ENCODE results near the gene IGSF9.

- TF ChIP-seq MLX (CRISPR knock-in tag; IDR thresholded peaks at IDR 0.05) = no peak
- TF ChIP-seq ESRRA (CRISPR knock-in tag; IDR thresholded peaks at IDR 0.05; ENCODE audit: low read depth) = no peak
- TF ChIP-seq MED1 (CRISPR knock-in tag; IDR thresholded peaks at IDR 0.05) = no peak
- TF ChIP-seq CEBPB (IDR thresholded peaks at IDR 0.05; ENCODE audit: borderline replicate concordance, low read depth, low read length) = no peak
- TF ChIP-seq FOXO4 (CRISPR knock-in tag; conservative IDR thresholded peaks at IDR 0.05) = no peak
- TF ChIP-seq ZSCAN31 (CRISPR knock-in tag; IDR thresholded peaks at IDR 0.05; ENCODE audit: low read depth) = no peak
- no peak for TF ChIP-seq ZNF788 (CRISPR knock-in tag; IDR thresholded peaks at IDR 0.05; ENCODE audit: borderline replicate concordance)
These were observed 29.7 kb downstream of the IGSF9 start for GRCh38 chr1:159915571-159916241.
